Measurements from ENCODE around the gene ASCL5.

The ASCL5 gene

GRCh38 chr1:201141418-201141817 lies 14.4 kb upstream of the ASCL5 start:
- no CpG with 5 or more reads among the region's 5 CpGs for WGBS, 2 donors (ENCODE audit: extremely low coverage in 2 of 2, insufficient read length in 2 of 2, insufficient replicate concordance in 1 of 2)
- Histone ChIP-seq H2AFZ (ENCODE audit: low read length) (no peak overlapping the region), H3K36me3 (replicated peaks in 1 of 2; ENCODE audit: control insufficient read depth in 2 of 2, insufficient read depth in 2 of 2, low read length in 2 of 2) (peaks cover 66 to 100% of the 10 kb centered on the region in 2 donors)

GRCh38 chr1:201140941-201141260 lies 13.9 kb upstream of the ASCL5 start:
- no peak overlapping the region for H3K23ac ChIP-seq (ENCODE audit: low read depth, low read length, poor library complexity)
- H3K27me3 ChIP-seq (ENCODE audit: control insufficient read depth in 3 of 3, insufficient read depth in 3 of 3, low read depth in 1 of 3, low read length in 3 of 3) = no peaks in the 10 kb centered on the region
- H3K4me3 ChIP-seq (ENCODE audit: low read length in 2 of 2) = no peak overlapping the region
- no peak overlapping the region for H4K8ac ChIP-seq (ENCODE audit: low read depth, low read length)
- no peak overlapping the region for H3K18ac ChIP-seq (ENCODE audit: low read length)
- H3K36me3 ChIP-seq (replicated peaks in 1 of 2; ENCODE audit: control insufficient read depth in 2 of 2, insufficient read depth in 2 of 2, low read length in 2 of 2) = peaks cover 66 to 100% of the 10 kb centered on the region in 2 donors
- no peak overlapping the region for H2BK12ac ChIP-seq (ENCODE audit: low read length)
- DNase-seq (ENCODE audit: low spot score) = no peak
- no peaks in the 10 kb centered on the region for H3K79me1 ChIP-seq (ENCODE audit: low read depth, low read length)
- H4K91ac ChIP-seq (ENCODE audit: low read depth, low read length, poor library complexity) = no peak overlapping the region
- H3K9ac ChIP-seq (ENCODE audit: low read depth, low read length, poor library complexity) = no peak overlapping the region
- no peak overlapping the region for H3K14ac ChIP-seq (ENCODE audit: low read length)
- no peaks in the 10 kb centered on the region for H3K4me1 ChIP-seq (ENCODE audit: control insufficient read depth in 2 of 2, insufficient read depth in 1 of 2, low read depth in 1 of 2, low read length in 2 of 2)
- no peak overlapping the region for H3K4ac ChIP-seq (ENCODE audit: low read length)
- H2BK5ac ChIP-seq (ENCODE audit: low read length) = no peak overlapping the region
- WGBS, 2 donors (ENCODE audit: extremely low coverage in 2 of 2, insufficient read length in 2 of 2, insufficient replicate concordance in 1 of 2) = no CpG with 5 or more reads among the region's 8 CpGs
- H2AK5ac ChIP-seq (ENCODE audit: low read depth, low read length) = no peak overlapping the region
- no peak overlapping the region for H2BK120ac ChIP-seq (ENCODE audit: low read depth, low read length)
- no peaks in the 10 kb centered on the region for H3K9me3 ChIP-seq (replicated peaks in 1 of 2; ENCODE audit: control insufficient read depth in 2 of 2, insufficient read depth in 1 of 2, low read depth in 1 of 2, low read length in 2 of 2)
- H2BK15ac ChIP-seq (ENCODE audit: low read length) = no peak overlapping the region
- H3K4me2 ChIP-seq (ENCODE audit: insufficient read depth, low read length, poor library complexity, severe bottlenecking) = no peak overlapping the region
- H3K27ac ChIP-seq (replicated peaks; ENCODE audit: low read length) = no peak overlapping the region
- no peak overlapping the region for H2AFZ ChIP-seq (ENCODE audit: low read length)

More at GRCh38 chr1:201141418-201141817, 14.4 kb upstream of the ASCL5 start:
- Histone ChIP-seq H3K27me3 (ENCODE audit: control insufficient read depth in 3 of 3, insufficient read depth in 3 of 3, low read depth in 1 of 3, low read length in 3 of 3) (no peaks in the 10 kb centered on the region), H2AK5ac (ENCODE audit: low read depth, low read length) (no peak overlapping the region), H3K4me1 (ENCODE audit: control insufficient read depth in 2 of 2, insufficient read depth in 1 of 2, low read depth in 1 of 2, low read length in 2 of 2) (no peaks in the 10 kb centered on the region), H3K4me3 (ENCODE audit: low read length in 2 of 2) (no peak overlapping the region), H3K4me2 (ENCODE audit: insufficient read depth, low read length, poor library complexity, severe bottlenecking) (no peak overlapping the region), H2BK5ac (ENCODE audit: low read length) (no peak overlapping the region), H4K91ac (ENCODE audit: low read depth, low read length, poor library complexity) (no peak overlapping the region), H2BK15ac (ENCODE audit: low read length) (no peak overlapping the region), H3K14ac (ENCODE audit: low read length) (no peak overlapping the region), H3K9ac (ENCODE audit: low read depth, low read length, poor library complexity) (no peak overlapping the region), H3K9me3 (replicated peaks in 1 of 2; ENCODE audit: control insufficient read depth in 2 of 2, insufficient read depth in 1 of 2, low read depth in 1 of 2, low read length in 2 of 2) (no peaks in the 10 kb centered on the region), H2BK12ac (ENCODE audit: low read length) (no peak overlapping the region), H3K27ac (replicated peaks; ENCODE audit: low read length) (no peak overlapping the region), H3K4ac (ENCODE audit: low read length) (no peak overlapping the region), H4K8ac (ENCODE audit: low read depth, low read length) (no peak overlapping the region), H3K79me1 (ENCODE audit: low read depth, low read length) (no peaks in the 10 kb centered on the region), H2BK120ac (ENCODE audit: low read depth, low read length) (no peak overlapping the region), H3K23ac (ENCODE audit: low read depth, low read length, poor library complexity) (no peak overlapping the region), H3K18ac (ENCODE audit: low read length) (no peak overlapping the region)
- no peak for DNase-seq (ENCODE audit: low spot score)

- no peak for DNase-seq (ENCODE audit: low spot score)
- Histone ChIP-seq H4K91ac (ENCODE audit: low read depth, low read length, poor library complexity) (no peak overlapping the region), H2BK15ac (ENCODE audit: low read length) (no peak overlapping the region), H3K9ac (ENCODE audit: low read depth, low read length, poor library complexity) (no peak overlapping the region), H2BK120ac (ENCODE audit: low read depth, low read length) (no peak overlapping the region), H2BK12ac (ENCODE audit: low read length) (no peak overlapping the region), H3K36me3 (replicated peaks in 1 of 2; ENCODE audit: control insufficient read depth in 2 of 2, insufficient read depth in 2 of 2, low read length in 2 of 2) (peaks cover 66 to 100% of the 10 kb centered on the region in 2 donors), H3K27me3 (ENCODE audit: control insufficient read depth in 3 of 3, insufficient read depth in 3 of 3, low read depth in 1 of 3, low read length in 3 of 3) (no peaks in the 10 kb centered on the region), H3K4me2 (ENCODE audit: insufficient read depth, low read length, poor library complexity, severe bottlenecking) (no peak overlapping the region), H3K4me1 (ENCODE audit: control insufficient read depth in 2 of 2, insufficient read depth in 1 of 2, low read depth in 1 of 2, low read length in 2 of 2) (no peaks in the 10 kb centered on the region), H2AFZ (ENCODE audit: low read length) (no peak overlapping the region), H3K4me3 (ENCODE audit: low read length in 2 of 2) (no peak overlapping the region), H3K14ac (ENCODE audit: low read length) (no peak overlapping the region), H3K23ac (ENCODE audit: low read depth, low read length, poor library complexity) (no peak overlapping the region), H3K4ac (ENCODE audit: low read length) (no peak overlapping the region), H3K18ac (ENCODE audit: low read length) (no peak overlapping the region), H4K8ac (ENCODE audit: low read depth, low read length) (no peak overlapping the region), H3K79me1 (ENCODE audit: low read depth, low read length) (no peaks in the 10 kb centered on the region), H3K9me3 (replicated peaks in 1 of 2; ENCODE audit: control insufficient read depth in 2 of 2, insufficient read depth in 1 of 2, low read depth in 1 of 2, low read length in 2 of 2) (no peaks in the 10 kb centered on the region), H2AK5ac (ENCODE audit: low read depth, low read length) (no peak overlapping the region), H3K27ac (replicated peaks; ENCODE audit: low read length) (no peak overlapping the region), H2BK5ac (ENCODE audit: low read length) (peak overlapping the region; percentile 67)
- no CpG with 5 or more reads among the region's 10 CpGs for WGBS, 2 donors (ENCODE audit: extremely low coverage in 2 of 2, insufficient read length in 2 of 2, insufficient replicate concordance in 1 of 2)
Measured at GRCh38 chr1:201140235-201140940, 13.4 kb upstream of the ASCL5 start.

GRCh38 chr1:201139756-201140155 lies 12.8 kb upstream of the ASCL5 start:
- H3K23ac ChIP-seq (ENCODE audit: low read depth, low read length, poor library complexity) = no peak overlapping the region
- no peaks in the 10 kb centered on the region for H3K9me3 ChIP-seq (replicated peaks in 1 of 2; ENCODE audit: control insufficient read depth in 2 of 2, insufficient read depth in 1 of 2, low read depth in 1 of 2, low read length in 2 of 2)
- H2BK15ac ChIP-seq (ENCODE audit: low read length) = no peak overlapping the region
- no peak overlapping the region for H2BK5ac ChIP-seq (ENCODE audit: low read length)
- no peak overlapping the region for H3K14ac ChIP-seq (ENCODE audit: low read length)
- no peak overlapping the region for H3K18ac ChIP-seq (ENCODE audit: low read length)
- H3K36me3 ChIP-seq (replicated peaks in 1 of 2; ENCODE audit: control insufficient read depth in 2 of 2, insufficient read depth in 2 of 2, low read length in 2 of 2) = peaks cover 66 to 100% of the 10 kb centered on the region in 2 donors
- no peak overlapping the region for H4K91ac ChIP-seq (ENCODE audit: low read depth, low read length, poor library complexity)
- no peaks in the 10 kb centered on the region for H3K27me3 ChIP-seq (ENCODE audit: control insufficient read depth in 3 of 3, insufficient read depth in 3 of 3, low read depth in 1 of 3, low read length in 3 of 3)
- DNase-seq (ENCODE audit: low spot score) = no peak
- H2AFZ ChIP-seq (ENCODE audit: low read length) = no peak overlapping the region
- no peak overlapping the region for H3K27ac ChIP-seq (replicated peaks; ENCODE audit: low read length)
- no peak overlapping the region for H3K9ac ChIP-seq (ENCODE audit: low read depth, low read length, poor library complexity)
- no CpG with 5 or more reads among the region's 9 CpGs for WGBS, 2 donors (ENCODE audit: extremely low coverage in 2 of 2, insufficient read length in 2 of 2, insufficient replicate concordance in 1 of 2)
- no peak overlapping the region for H2BK120ac ChIP-seq (ENCODE audit: low read depth, low read length)
- H2BK12ac ChIP-seq (ENCODE audit: low read length) = no peak overlapping the region
- H3K79me1 ChIP-seq (ENCODE audit: low read depth, low read length) = no peaks in the 10 kb centered on the region
- H3K4me3 ChIP-seq (ENCODE audit: low read length in 2 of 2) = no peak overlapping the region
- no peak overlapping the region for H3K4me2 ChIP-seq (ENCODE audit: insufficient read depth, low read length, poor library complexity, severe bottlenecking)
- no peak overlapping the region for H3K4ac ChIP-seq (ENCODE audit: low read length)
- no peaks in the 10 kb centered on the region for H3K4me1 ChIP-seq (ENCODE audit: control insufficient read depth in 2 of 2, insufficient read depth in 1 of 2, low read depth in 1 of 2, low read length in 2 of 2)
- H2AK5ac ChIP-seq (ENCODE audit: low read depth, low read length) = no peak overlapping the region
- no peak overlapping the region for H4K8ac ChIP-seq (ENCODE audit: low read depth, low read length)

All from neuronal stem cell (in vitro differentiated cells).